Putamen (tissue), 1 donor: ENCODE measurements around the gene DCC.
A peak's percentile ranks its signal among the peaks of the same experiment; 100 is the strongest.

Experiments used
- DNase-seq: peaks from one replicate; pipeline ENCODE4 v3.0.0-alpha.2; 2016; ENCODE audit warnings: low spot score

Gene DCC

DNA sequence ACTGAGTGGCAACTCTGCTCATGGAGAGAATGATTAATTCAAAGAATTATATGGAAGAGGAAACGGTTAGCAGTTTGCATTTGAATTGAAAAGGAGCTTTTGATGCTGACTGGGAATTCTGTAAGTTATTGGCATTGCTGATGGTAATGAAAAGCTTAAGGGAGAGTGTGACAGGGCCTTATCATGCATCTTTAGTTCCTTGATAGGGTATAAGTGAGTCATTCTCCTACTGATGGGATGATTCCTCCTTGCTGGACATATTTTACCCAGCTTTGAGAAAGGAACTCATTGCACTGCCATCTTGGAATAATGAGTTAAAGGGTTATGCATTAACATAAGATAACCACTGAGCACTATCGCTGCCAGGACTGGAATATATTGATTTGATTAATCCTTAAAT lies 740.7 kb downstream of the DCC start:
- DNase-seq: no peak

- DNase-seq: peak; percentile 31
These were observed 753.6 kb downstream of the DCC start for GRCh38 chr18:53093636-53094035.

DNA sequence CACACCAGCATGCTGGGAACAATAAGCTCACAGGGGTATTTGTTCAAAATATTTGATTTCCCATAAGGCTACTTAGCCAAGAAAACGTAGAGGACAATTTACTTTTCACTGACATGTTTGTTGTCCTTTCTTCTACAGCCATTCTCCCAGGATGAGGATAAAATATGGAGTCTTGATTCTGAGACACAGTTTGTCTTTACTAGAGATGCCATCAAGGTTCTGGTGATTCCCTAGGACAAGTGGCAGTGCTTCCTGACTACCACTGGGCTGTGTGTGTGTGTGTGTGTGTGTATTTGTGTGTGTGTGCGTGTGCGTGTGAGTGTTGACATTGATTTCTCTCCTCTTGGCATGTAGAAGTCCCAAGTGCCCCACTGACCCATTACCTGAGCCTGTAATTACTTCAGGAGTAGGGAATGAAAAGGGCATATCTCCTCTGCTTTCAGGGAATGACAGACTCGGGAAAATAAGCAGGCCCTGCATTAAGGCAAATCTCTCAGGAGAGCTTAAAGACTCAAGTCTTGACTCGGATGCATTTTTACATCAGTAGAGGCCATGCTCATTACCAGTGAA lies 761.6 kb downstream of the DCC start:
- DNase-seq: no peak

- no peak for DNase-seq
These were observed 774.4 kb downstream of the DCC start for GRCh38 chr18:53114441-53114840.

DNA sequence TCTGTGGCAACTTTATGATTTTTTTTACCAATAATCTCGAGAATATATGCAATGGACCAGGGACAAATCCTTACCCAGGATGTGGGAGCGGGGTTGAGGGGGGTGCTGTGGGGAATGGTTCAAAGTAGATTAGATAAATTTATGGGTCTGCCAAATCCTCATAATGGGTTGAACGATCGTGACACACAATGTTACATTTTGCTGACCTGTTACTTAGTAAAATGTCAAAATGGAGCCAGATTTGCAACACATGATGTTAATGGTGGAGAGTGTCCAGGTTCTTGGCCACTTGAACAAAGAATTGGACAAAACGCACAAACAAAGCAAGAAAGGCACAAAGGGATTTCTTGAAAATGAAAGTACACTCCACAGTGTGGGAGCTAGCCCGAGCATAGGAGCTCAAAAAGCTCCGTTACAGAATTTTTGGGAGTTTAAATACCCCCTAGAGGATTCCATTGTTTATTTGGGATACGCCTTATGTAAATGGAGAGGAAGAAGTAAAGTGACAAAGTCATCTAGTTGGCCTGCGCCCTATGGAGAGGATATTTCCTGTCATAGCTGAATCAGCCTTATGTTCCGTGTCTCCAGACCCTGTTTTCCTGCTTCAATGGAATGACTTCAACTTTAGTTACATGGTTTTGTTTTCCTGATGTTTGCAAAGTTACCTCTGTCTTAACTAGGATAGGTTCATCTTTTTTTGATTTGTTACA lies 776.0 kb downstream of the DCC start:
- DNase-seq: no peak

DNA sequence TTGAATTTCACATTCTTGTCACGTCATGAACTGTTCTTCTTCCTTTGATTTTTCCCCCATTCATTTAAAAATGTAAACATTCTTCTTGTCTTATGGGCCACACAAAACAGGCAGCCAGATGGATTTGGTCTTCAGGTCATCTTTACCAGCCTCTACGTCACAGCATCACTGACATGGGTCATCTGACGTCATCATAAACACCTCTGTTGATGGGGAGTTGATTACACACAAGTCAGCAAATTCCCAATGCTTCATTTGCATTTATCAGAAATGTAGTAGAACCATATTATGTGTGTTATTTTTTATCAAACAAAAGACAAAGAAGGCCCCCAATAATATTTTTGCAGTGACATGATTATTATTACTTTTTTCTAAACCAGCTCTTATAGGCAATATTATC lies 777.9 kb downstream of the DCC start:
- DNase-seq: no peak

DNA sequence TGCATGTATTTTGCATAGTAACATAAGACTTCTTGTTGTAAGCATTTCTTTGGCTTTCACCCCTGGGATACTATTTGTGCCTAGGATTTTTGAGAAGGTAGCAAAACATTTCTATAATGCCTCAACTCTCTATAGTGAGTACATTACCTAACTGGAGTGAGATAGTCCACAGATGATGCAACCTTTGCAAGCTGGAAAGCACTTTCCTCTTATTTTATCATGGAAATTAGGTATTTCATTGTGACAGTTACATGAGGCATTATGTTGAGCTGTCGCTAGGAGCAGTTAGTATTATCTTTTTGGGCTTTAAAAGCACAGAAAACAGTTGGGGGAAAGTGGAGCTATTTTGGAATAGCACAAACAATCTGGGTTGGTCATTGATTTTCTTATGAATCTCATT lies 786.2 kb downstream of the DCC start:
- DNase-seq: no peak

GRCh38 chr18:53131001-53131400 lies 791.0 kb downstream of the DCC start:
- no peak for DNase-seq

GRCh38 chr18:53134711-53135110 lies 794.7 kb downstream of the DCC start:
- no peak for DNase-seq

GRCh38 chr18:53135654-53136053 lies 795.7 kb downstream of the DCC start:
- no peak for DNase-seq

DNA sequence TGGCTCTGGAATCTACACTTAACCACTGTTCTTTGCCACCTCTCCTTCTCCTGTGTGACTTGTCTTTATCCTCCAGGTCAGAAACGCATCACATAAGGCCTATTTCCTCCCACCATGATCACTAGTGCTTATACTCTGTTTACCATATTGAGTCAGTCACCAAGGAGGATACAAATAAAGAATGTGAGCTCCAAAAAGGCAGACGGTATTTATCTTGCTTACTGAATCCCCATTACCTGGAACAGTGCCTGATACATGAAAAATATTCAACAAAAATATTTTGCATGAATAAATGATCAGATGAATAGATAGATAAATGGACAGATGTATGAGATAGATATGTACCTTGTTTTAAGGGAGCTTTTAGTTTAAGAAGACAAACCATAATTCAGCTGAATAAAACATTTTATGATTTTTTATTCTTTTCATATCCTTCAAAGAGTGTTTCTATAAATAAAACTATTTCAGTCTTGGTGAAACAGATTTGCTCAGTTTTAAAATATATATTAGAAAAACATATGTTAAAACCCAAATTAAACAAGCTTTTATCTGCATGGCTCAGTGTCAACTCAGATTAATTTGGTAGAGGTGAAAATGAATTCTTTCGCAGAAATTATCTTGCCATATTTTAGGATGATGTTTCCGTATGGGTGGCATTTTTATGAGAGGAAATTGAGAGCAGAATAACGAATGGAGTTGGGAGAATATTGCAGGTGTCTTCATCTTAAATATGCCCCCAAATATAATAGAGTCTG lies 799.9 kb downstream of the DCC start:
- no peak for DNase-seq

- DNase-seq: no peak
These were observed 802.0 kb downstream of the DCC start for GRCh38 chr18:53142005-53142404.

DNA sequence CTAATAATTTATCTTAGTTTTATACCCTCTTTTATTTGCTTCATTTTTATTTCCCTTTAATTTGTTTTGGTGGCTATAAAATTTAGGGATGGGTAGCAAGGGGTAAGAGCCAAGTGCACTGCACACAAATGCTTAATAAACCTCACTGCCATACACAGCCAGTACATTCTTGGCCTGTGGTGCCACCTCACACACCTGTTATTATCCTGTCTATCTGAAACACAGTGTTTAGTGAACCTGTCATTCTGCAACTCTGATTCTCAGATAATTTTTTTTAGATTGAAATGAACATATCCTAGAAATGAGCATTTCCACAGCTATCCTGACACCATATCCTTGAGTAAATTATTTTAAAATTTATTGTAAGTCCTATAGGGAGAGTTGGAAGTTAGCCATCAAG lies 807.5 kb downstream of the DCC start:
- no peak for DNase-seq

GRCh38 chr18:53148123-53148522 lies 808.1 kb downstream of the DCC start:
- DNase-seq: no peak

GRCh38 chr18:53152476-53152875 lies 812.5 kb downstream of the DCC start:
- DNase-seq: no peak

- no peak for DNase-seq
These were observed 813.3 kb downstream of the DCC start for GRCh38 chr18:53153281-53153680.

GRCh38 chr18:53153800-53154199 lies 813.8 kb downstream of the DCC start:
- DNase-seq: no peak

DNA sequence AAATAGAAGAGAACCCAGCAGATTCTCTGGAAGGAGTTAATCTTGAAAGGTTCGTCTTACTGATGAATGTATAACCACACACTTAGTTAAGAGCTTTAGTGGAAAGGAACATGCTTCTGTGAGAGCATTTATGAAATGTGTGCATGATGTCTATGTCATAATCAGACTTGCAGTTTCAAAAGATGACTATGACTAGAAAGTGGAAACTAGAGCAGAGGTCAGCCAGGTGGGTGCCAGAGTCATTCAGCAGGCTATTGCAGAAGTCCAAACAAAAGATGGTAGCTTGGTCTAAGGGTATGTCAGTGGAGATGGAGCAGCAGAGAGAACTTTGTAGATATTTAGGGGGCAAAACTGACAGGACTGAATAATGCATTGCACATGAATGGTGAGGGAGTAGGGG lies 825.8 kb downstream of the DCC start:
- no peak for DNase-seq

- DNase-seq: no peak
These were observed 829.3 kb downstream of the DCC start for GRCh38 chr18:53169346-53169745.

- no peak for DNase-seq
These were observed 851.6 kb downstream of the DCC start for GRCh38 chr18:53191634-53192033.

GRCh38 chr18:53193870-53194269 lies 853.9 kb downstream of the DCC start:
- DNase-seq: no peak

GRCh38 chr18:53219853-53220252 lies 879.9 kb downstream of the DCC start:
- DNase-seq: peak; percentile 17

GRCh38 chr18:53224128-53224778 lies 884.3 kb downstream of the DCC start:
- no peak for DNase-seq
